NK-92 (cell line): ENCODE results near the gene BAHD1.

Experiments
- DNase-seq: peaks from one replicate; lab custom pipeline; 2025; ENCODE audit not compliant: unreplicated experiment; lab: John Stamatoyannopoulos, UW

BAHD1 gene

GRCh38 chr15:40421246-40422157, 19.3 kb upstream of the BAHD1 start:
- DNase-seq, result no peak

GRCh38 chr15:40424483-40425115, 16.2 kb upstream of the BAHD1 start:
- DNase-seq, result no peak

GRCh38 chr15:40425681-40426080, 15.1 kb upstream of the BAHD1 start:
- no peak for DNase-seq

GRCh38 chr15:40427188-40427587, 13.6 kb upstream of the BAHD1 start:
- no peak for DNase-seq

- no peak for DNase-seq
Measured at GRCh38 chr15:40428185-40428584, 12.6 kb upstream of the BAHD1 start.

GRCh38 chr15:40429068-40429710, 11.6 kb upstream of the BAHD1 start:
- DNase-seq, result no peak

- no peak for DNase-seq
Measured at GRCh38 chr15:40430271-40430805, 10.4 kb upstream of the BAHD1 start.

GRCh38 chr15:40435023-40435709, 5.6 kb upstream of the BAHD1 start:
- no peak for DNase-seq

GRCh38 chr15:40435710-40436089, 5.1 kb upstream of the BAHD1 start:
- no peak for DNase-seq

GRCh38 chr15:40436116-40436891, 4.4 kb upstream of the BAHD1 start:
- DNase-seq, result no peak

- no peak for DNase-seq
Measured at GRCh38 chr15:40436892-40437751, 3.6 kb upstream of the BAHD1 start.

- no peak for DNase-seq
Measured at GRCh38 chr15:40437752-40438687, 2.7 kb upstream of the BAHD1 start.

GRCh38 chr15:40438712-40439111, 2.0 kb upstream of the BAHD1 start:
- no peak for DNase-seq

- no peak for DNase-seq
Measured at GRCh38 chr15:40439461-40439959, 1.2 kb upstream of the BAHD1 start.

- DNase-seq, result no peak
Measured at GRCh38 chr15:40439960-40440742, 602 bp upstream of the BAHD1 start.

- no peak for DNase-seq
Measured at GRCh38 chr15:40441565-40442531, 1.1 kb downstream of the BAHD1 start.
